Panc1 (cell line): ENCODE data around the gene HYDIN.

Source experiments
- CTCF ChIP-seq: fragments of 450-650 bp; IDR thresholded peaks from 2 replicates; pipeline ENCODE4 v1.5.1; 2017; ENCODE audit warnings: mild to moderate bottlenecking
- POLR2AphosphoS5 ChIP-seq: IDR thresholded peaks from 2 replicates; pipeline ENCODE4 v1.6.1; 2012; ENCODE audit warnings: mild to moderate bottlenecking, low read depth, low read length, moderate library complexity
- REST ChIP-seq, 2 experiments: IDR thresholded peaks; 2 replicates each; pipeline ENCODE4 v1.6.1; 2011 to 2012; ENCODE audit warnings: low read depth in 2 of 2, control low read depth in 1 of 2, low read length in 1 of 2, mild to moderate bottlenecking in 1 of 2, moderate library complexity in 1 of 2; ENCODE audit not compliant: insufficient read depth in 1 of 2
- SIN3A ChIP-seq: IDR thresholded peaks from 2 replicates; pipeline ENCODE4 v1.6.1; 2012; ENCODE audit warnings: low read depth, mild to moderate bottlenecking, low read length, moderate library complexity, borderline replicate concordance; ENCODE audit not compliant: insufficient read depth

GRCh38 chr16:71192387-71192786 lies 38.1 kb downstream of the HYDIN start:
- TF ChIP-seq REST (IDR thresholded peaks at IDR 0.05; ENCODE audit: insufficient read depth in 1 of 2, low read depth in 2 of 2, low read length in 1 of 2), result no peak
- no peak for TF ChIP-seq CTCF
- TF ChIP-seq SIN3A, result no peak
- TF ChIP-seq POLR2AphosphoS5, result no peak
